HG02973 (cell line): Measurements from ENCODE around the gene ZNRF3.

Source experiments
- ATAC-seq: cut with Tn5 transposase; IDR thresholded peaks from one replicate; pipeline ENCODE4 v1.9.1; 2021; ENCODE audit warnings: moderate library complexity; ENCODE audit not compliant: unreplicated experiment

ZNRF3 gene

DNA sequence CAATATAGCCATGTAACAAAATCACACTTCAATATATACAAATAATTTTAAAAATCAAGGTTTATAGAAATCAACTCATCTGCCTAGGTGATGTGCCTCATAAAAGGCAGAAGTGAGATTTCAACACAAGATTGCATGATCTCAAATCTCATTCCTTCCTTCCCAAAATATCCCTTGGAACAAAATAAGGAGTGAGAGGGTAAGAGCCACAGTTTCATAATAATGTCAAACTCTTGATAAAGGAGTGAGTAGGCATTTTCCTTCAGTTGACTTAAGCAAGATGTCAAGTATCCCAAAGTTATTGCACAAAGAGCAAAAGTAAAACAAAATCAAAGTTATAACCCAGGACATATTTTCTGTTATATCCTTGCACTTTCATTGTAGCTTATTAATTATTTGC, 97.0 kb downstream of the ZNRF3 start:
- ATAC-seq, result no peak

DNA sequence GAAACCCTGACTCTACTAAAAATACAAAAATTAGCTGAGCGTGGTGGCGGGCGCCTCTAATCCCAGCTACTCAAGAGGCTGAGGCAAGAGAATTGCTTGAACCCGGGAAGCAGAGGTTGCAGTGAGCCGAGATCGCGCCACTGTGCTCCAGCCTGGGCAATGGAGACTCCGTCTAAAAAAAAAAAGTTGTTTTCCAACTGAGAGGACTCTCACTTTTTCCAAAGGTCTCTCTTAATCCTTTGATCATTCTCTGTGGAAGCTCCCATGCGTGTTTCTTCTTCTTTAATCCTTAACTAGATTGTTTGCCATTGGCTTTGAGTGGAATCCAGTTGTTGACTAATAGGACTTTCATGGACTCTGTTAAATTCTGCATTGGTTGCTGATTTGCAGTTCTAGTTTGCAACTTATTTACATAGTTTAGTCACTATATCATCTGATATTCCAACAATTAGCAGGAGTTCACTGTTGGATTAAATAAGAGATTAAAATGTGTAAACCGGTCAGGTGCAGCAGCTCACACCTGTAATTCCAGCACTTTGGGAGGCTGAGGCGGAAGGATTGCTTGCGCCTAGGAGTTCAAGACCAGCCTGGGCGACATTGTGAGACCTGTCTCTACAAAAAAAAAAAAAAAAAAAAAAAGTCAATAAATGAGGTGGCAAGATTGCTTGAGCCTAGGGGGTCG, 98.6 kb downstream of the ZNRF3 start:
- ATAC-seq, result no peak

DNA sequence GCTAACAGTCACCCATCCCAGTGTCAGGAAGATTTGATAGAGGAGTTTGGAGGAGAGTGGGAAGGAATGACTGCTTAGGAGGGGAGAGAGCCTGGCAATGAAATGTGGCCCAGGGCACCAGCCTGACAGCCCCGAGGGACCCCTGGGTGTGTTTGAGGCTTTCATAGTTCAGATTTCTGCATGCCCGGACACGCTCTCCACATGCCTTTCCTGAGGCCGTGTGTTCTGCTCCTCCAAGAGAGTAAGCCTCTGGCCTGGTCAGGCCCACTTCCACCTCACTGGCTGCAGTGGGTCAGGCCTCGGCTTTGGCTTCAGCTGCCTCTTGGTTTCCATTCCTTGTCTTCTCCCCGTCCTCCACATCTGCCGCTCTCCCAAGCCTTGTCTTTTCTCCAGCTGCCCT, 99.8 kb downstream of the ZNRF3 start:
- no peak for ATAC-seq

DNA sequence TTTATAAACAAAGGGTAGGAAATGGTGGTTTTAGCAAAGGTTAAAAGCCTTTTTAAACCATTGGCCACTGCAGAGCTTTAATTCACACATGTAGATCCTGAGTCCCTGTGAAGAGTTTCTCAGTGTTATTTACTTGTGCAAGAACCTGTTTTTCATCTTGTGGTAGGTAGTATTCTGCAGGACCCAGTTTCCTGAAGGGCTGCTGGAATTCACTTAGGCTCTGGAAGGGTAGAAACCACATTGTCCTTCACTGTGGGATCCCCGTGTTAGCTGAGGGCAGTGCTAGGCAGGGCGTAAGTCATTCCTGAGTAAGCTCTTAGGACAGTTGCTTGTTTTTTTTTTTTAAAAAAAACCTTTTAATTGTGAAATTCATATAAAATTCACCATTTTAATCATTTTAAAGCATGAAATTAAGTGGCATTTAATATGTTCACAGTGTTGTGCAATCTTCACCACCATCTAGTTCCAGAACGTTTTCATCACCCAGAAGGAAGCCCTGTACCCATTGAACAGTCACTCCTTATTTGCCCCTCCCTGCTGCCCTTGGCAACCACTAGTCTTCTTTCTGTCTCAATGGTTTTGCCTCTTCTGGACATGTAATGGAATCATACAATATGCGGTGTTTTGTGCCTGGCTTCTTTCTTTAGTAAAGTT, 100.5 kb downstream of the ZNRF3 start:
- no peak for ATAC-seq

DNA sequence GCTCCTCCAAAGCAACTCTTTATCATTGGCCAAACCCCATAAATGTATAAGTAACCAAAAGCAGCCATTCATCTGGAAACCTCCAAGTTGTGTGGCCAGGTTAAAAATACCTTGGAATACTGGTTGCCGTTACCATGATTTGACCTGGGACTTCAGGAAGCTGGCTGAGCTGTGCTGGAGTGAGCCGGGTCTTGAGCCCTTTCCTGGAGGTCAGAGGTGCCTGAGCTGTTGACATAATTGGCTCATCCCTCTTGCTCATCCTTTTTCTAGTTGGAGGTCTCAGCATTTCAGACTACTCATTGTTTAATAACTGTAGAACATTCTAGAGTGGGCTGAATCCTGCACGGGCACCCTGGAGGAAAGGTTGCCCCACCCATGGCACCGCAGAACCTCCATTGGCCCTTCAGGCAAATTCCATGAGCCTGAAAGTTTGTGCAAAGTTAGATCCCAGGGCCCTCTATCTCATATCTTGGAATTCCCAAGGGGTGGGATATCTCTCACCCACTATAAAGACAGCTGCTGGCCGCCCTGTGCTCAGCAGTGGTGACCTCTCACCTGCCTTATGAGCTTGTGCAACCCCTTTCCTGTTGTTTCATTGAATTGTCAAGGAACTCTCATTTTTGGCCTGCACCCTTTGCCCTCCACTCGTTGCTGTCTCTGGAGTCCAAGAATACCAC, 101.2 kb downstream of the ZNRF3 start:
- no peak for ATAC-seq

DNA sequence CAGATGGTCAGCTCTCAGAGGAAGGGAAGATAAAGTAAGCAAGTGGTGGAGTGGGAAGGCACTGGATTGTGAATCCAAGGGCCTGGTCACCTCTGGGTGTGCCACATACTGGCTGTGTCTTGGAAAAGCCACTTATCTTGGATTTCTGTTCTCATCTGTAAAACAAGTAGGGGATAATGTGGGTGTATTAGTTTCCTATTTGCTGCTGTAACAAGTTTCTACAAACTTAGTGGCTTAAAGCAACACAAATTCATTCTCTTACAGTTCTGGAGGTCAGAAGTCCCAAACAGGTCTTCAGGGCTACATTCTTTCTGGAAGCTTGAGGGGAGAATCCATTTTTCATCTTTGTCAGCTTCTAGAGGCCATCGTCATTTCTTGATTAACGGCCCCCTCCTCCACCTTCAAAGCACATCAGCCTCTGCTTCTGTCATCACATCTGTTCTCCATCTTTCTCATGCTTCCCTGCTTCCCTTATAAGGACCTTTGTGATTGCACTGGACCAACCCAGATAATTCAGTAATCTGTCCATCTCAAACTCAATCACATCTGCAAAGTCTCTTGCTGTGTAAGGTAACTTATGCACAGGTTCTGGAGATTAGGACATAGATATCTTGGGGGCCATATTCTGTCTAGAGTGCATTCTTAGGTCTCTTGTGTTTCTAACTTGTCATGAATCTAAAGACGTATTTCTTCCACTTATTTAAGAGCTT, 102.4 kb downstream of the ZNRF3 start:
- no peak for ATAC-seq

DNA sequence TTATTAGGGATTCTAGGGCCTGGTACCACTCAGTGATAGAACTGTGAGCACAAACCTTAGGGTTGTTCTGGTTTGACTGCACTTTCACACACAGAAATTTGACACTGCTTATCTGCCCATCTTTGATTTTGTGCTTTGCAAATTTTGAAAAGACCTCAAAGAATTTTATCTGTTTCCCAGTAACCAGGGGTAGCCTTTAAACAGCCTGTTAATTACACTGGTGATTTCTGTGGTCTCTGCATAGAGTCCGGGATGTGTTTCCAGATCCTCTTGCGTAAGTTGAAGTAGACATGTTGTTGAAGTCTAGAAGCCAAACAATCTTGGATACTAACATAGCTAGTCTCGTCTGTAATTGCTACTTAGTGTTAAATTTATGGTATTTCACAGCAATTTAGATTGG, 103.0 kb downstream of the ZNRF3 start:
- ATAC-seq, result no peak

DNA sequence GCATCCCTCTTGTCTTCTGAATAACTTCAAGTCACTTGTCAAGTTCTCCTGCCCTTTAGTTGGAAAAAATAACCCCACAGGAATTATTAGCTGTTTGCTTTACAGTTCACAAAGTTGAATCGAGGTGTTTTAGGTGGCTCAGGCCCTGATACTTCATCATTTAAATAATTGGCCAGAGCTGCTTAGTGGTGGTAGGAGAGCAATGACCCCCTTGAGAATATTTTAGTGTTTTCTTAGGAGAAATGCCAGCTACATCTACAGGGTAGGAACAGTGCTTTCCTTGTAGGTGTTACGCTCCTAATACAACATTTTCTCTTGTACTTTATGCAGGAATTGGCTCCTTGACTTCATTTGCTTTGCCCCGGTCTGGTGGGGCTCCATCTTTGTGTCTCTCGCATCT, 105.1 kb downstream of the ZNRF3 start:
- ATAC-seq, result no peak

DNA sequence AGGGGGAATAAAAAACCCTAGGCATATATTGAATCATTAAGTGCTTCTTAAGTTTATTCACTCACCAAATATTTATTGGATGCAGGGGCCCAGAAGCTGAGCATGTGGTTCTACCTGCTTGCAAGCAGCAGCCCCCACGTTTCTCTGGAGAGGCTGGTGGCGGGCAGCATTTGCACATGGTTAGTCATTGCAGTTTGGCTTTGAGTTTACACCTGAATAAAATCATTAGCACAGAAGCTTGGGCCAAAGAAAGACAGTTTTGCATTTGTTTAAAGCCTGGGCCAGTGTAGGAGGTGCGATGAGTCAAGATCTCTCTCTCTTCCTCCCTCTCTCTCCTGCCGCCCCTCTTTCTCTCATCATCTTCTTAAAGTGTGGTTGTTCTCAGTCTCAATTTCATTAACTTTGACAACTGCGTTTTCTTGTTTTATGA, 105.7 kb downstream of the ZNRF3 start:
- no peak for ATAC-seq

DNA sequence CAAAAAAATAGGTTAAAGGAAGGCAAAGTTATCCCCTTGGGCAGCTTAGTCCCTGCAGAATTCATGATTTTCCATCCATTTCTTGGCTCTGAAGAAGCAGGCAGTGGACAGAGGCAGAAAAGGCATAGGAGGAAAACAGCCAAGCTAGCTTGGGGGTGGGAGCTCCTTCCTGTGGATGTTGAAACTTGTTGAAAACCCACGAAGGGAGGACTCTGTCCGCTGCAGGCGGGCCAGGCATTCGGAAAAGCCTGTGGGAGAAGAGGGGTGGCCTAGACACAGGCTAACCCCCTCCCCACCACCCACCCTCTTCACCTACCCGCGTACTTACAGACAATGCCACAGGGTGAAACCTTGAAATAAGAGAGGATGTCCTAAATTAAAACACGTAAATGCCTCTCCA, 106.1 kb downstream of the ZNRF3 start:
- no peak for ATAC-seq

DNA sequence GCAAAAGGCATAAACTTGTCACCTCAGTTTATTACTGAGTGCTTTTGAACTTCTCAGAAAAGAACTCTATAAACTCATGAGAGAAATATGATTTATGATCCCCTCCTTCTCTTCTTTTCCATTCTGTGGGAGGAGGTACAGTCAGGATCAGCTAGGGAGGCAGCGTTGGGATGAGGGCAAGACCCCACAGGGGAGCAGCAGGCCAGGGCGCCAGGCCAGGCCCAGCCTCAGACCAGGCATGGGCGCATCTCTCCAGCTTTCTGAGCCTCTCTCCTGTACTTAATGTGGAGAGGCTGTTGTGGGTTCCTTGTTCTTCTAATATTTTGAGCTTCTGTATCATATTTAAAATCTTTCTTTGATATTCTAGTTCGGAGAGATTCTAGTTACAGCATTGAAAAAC, 106.5 kb downstream of the ZNRF3 start:
- no peak for ATAC-seq

DNA sequence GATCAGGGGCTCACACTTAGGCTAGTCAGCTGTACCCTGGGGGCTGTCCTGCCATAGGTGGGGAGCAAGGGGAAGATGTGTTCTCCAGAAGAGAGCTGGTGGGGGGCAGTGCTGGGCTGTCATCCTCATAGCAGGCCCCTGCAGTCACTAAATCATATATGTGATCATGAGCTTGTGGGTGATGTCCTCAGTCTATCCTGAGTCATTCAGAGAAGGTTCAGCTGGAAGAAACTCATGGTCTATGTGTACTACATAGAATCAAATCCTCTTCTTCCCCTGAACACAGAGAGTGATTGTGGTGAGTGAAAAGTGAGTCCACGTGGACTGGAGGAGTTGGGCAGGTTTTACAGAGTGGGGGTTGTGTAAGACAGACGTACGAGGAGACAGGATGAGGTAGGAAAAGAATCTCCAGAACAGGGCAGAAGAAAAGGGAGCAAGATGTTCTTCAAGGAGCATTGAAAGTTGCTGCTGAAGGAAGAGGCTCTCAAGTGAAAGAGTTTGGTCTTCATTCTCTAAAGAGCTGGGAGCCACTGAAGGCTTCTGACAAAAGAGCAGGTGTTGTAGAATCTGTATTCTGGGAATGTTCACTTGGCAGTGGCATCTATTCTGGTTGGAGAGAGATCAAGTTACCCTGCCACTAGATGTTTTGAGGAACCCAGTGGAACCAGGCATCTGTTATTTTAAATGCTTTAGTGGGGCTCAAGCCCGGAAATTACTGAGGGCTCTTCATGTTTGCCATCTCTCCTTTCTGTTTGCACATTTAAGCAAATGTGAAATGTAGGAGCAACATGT, 109.4 kb downstream of the ZNRF3 start:
- ATAC-seq, result no peak

DNA sequence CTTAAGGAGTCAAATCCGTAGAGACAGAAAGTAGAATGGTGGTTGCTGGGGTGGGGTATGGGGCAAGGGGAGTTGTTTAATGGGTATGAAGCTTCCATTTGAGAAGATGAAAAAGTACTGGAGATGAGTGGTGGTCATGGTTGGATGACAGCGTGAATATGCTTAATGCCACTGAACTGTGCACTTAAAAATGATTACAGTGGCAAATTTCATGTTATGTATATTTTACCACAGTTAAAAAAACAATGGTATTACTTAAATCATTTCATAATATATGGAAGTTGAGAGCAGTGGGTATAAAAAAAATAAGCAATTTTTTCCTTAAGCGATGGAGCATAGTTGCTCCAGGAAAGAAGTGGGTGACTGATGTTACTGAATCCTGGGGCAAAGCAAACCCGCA, 111.2 kb downstream of the ZNRF3 start:
- ATAC-seq, result no peak

DNA sequence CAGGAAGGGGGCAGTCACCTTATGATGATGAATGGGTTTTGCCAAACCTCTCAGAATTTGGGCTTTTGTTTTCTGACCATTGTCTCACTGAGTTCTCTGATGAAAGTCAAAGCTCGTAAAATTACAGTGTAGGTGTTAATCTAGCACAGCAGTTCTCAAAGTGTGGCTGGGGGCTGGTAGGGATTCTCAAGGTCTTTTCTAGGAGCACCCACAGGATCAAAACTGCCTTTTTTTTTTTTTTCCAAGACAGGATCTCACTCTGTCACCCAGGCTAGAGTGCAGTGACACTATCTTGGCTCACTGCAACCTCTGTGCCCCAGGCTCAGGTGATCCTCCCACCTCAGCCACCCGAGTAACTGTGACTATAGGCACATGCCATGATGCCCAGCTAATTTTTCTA, 112.2 kb downstream of the ZNRF3 start:
- no peak for ATAC-seq

DNA sequence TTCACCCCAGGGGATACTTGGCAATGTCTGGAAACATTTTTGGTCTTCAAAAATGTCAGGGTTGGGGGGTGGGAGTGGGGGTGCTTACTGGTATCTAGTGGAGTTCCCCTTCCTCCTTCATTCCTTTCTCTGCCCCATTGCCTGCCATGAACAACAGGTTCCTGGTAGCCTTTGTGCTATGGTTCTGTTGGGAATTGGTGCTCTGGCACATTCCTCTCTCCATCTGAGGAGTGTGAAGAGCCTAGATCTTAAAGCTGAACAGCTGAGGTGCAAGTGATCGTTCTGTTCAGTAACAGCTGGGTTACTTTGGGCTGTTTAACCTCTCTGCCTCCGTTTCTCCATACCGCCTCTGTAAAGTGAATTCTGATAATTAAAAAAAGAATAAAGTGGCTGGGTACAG, 114.0 kb downstream of the ZNRF3 start:
- ATAC-seq, result no peak

DNA sequence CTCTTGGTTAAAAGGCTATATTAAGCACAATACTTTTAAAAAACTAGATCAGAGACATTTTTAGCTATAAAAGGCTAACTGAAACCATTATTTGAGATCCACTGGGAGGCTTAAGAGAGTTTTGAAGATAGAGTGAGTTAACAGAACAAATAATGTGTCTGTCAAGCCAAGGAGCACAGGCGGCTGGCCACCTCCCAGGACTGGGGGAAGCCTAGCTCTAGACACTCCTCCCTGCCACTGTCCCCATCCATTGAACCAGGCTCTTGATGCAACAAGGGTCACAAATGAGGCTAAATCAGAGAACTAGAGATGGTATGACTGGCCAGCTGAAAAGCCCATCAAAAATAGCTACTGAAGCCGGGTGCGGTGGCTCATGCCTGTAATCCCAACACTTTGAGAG, 115.3 kb downstream of the ZNRF3 start:
- ATAC-seq, result no peak

DNA sequence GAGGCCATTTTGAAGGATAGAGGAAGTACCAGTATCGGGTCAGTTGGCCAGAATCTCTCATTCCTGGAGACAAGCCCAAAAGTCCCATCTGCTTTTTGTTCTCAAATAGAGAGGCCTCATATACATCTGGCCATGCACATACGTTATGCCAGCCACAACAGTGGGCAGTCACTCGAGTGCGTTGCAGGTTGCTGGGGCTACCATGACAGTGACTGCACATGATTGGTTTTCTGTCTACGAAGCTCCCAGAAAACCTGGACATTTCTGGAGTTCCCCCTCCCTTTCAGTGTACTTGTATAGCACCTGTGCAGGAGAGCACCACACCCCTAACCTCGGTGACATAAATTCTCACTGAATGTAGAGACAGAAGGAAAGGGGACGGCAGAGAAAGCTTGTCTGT, 116.1 kb downstream of the ZNRF3 start:
- ATAC-seq, result no peak

DNA sequence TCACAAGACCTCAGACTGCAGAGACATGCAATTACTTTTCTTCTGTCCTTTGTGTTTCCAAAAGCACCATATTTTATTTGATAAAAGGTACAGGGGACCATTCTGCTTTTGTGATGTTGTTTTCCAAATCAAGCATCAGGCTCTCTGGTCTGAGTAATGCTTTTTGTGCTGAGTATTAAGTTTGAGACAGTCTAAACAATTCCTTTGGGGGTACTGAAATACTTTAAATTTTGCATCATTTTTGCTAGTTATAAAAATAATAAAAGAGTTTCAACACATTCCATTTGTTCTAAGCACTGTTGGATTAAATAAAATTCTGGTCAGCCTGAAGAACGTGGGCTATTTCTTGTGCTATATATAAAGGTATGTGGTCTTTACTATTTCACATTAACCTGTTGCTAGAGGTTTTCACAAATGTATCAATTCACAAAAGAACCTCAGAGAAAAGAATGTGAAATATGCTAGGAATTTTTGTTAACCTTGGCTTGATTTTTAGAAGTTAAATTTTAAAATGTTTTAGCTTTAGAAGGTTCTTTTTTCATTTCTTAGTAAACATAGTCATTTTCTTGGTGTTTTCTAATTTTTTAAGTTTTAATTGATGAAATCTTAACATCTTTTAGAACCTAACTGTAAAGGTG, 116.7 kb downstream of the ZNRF3 start:
- ATAC-seq, result no peak

DNA sequence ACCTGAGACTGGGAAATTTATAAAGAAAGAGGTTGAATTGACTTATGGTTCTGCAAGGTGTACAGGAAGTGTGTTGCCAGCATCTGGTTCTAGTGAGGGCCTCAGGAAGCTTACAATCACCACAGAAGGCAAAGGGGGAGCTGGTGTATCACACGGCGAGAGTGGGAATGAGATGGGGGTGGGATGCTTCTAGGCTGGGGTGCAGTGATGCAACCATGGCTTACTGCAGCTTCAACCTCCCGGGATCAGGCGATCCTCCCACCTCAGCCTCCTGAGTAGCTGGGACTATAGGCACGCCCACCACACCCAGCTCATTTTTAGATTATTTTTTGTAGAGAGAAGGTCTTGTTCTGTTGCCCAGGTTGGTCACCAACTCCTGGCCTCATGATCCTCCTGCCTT, 117.3 kb downstream of the ZNRF3 start:
- no peak for ATAC-seq

DNA sequence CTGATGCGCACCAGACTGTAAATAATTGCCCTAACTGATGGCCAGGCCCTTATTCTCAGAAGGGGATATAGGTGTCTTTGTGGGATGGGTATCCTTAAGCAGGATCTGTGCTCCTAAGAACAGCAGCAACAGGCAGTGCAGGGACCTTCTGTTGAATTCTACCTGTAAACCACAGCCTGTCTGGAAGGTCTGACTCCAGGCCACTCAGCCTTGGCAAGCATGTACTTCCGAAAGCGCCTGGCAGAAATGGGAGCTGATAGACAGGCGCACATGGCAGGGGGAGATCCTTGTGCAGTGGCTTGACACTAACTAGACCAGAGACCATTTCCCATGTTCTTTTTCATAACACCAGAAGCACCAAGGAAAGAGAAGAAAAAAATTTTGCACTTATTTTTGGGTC, 119.2 kb downstream of the ZNRF3 start:
- ATAC-seq, result no peak

DNA sequence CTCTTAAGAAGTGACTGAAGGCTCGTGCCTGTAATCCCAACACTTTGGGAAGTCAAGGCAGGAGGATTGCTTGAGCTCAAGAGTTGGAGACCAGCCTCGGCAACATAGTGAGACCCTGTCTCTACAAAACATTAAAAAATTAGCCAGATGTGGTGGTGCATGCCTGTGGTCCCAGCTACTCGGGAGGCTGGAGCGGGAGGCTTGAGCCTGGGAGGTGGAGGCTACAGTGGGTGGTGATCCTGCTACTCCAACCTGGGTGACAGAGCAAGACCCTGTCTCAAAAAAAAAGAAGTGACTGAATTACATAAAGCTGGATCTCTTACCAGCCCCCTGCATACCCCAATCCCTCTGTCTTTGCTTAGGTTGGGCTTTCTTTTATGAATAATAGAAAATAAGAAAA, 120.2 kb downstream of the ZNRF3 start:
- ATAC-seq, result no peak
